GM21528 (cell line): ENCODE results near the gene INAFM2.

Experiments used
- ATAC-seq: cut with Tn5 transposase; IDR thresholded peaks from one replicate; pipeline ENCODE4 v1.9.1; 2021; ENCODE audit warnings: mild to moderate bottlenecking, moderate library complexity; ENCODE audit not compliant: unreplicated experiment, low FRiP score

INAFM2 gene

GRCh38 chr15:40303576-40303975 is 19.9 kb upstream of the INAFM2 start:
- ATAC-seq = no peak

GRCh38 chr15:40305281-40305680 is 18.2 kb upstream of the INAFM2 start:
- no peak for ATAC-seq

- ATAC-seq = no peak
Observed at GRCh38 chr15:40306371-40306770, 17.1 kb upstream of the INAFM2 start.

GRCh38 chr15:40306908-40307307 is 16.6 kb upstream of the INAFM2 start:
- ATAC-seq = no peak

GRCh38 chr15:40307421-40308211 is 15.9 kb upstream of the INAFM2 start, which contains the start of gene PLCB2:
Gene PLCB2, minus strand, starts transcription at chr15:40307935. Its CDS starts 263 bp downstream, at chr15:40307672.
- peak; percentile 66 for ATAC-seq

- no peak for ATAC-seq
Observed at GRCh38 chr15:40309344-40309862, 14.1 kb upstream of the INAFM2 start.

GRCh38 chr15:40310001-40310959 is 13.2 kb upstream of the INAFM2 start:
- no peak for ATAC-seq

- ATAC-seq = no peak
Observed at GRCh38 chr15:40310993-40311392, 12.5 kb upstream of the INAFM2 start.

- ATAC-seq = no peak
Observed at GRCh38 chr15:40312370-40313158, 10.9 kb upstream of the INAFM2 start.

GRCh38 chr15:40313531-40314398 is 9.7 kb upstream of the INAFM2 start:
- no peak for ATAC-seq

- no peak for ATAC-seq
Observed at GRCh38 chr15:40314723-40315276, 8.7 kb upstream of the INAFM2 start.

- ATAC-seq = no peak
Observed at GRCh38 chr15:40316931-40317330, 6.6 kb upstream of the INAFM2 start.

- no peak for ATAC-seq
Observed at GRCh38 chr15:40317580-40317979, 5.9 kb upstream of the INAFM2 start.

GRCh38 chr15:40320409-40320808 is 3.1 kb upstream of the INAFM2 start:
- ATAC-seq = no peak

- no peak for ATAC-seq
Observed at GRCh38 chr15:40320931-40321371, 2.5 kb upstream of the INAFM2 start.

- ATAC-seq = no peak
Observed at GRCh38 chr15:40322531-40323238, 807 bp upstream of the INAFM2 start.

GRCh38 chr15:40323953-40324937 is 753 bp downstream of the INAFM2 start:
- peak; percentile 16 for ATAC-seq
